DND-41 (cell line): ENCODE results near the gene RASGRF1.

ENCODE experiments used
- ATAC-seq: fragments of 200-7000 bp; cut with Tn5 transposase; 3 replicates; pipeline ENCODE4 v1.9.1; 2021; ENCODE audit warnings: low read depth; ENCODE audit not compliant: insufficient read depth
- DNase-seq: peaks from one replicate; pipeline ENCODE4 v3.0.0-alpha.2; 2020
- H2AFZ ChIP-seq: 2 replicates; pipeline ENCODE4 v1.6.0; 2012; ENCODE audit warnings: low read depth, low read length
- H3K27ac ChIP-seq: 2 replicates; pipeline ENCODE4 v1.5.1; 2012; ENCODE audit warnings: low read length, inconsistent platforms
- H3K27me3 ChIP-seq: fragments of 200-600 bp; sonication (generic); 2 replicates; pipeline ENCODE4 v1.6.0; 2012; ENCODE audit warnings: low read length, mild to moderate bottlenecking, inconsistent platforms; ENCODE audit not compliant: insufficient read depth, poor library complexity
- H3K36me3 ChIP-seq: 2 replicates; pipeline ENCODE4 v1.5.1; 2012; ENCODE audit warnings: low read length, inconsistent platforms; ENCODE audit not compliant: insufficient read depth
- H3K4me1 ChIP-seq: 2 replicates; pipeline ENCODE4 v1.5.1; 2012; ENCODE audit warnings: mild to moderate bottlenecking, low read length; ENCODE audit not compliant: insufficient read depth
- H3K4me2 ChIP-seq: 2 replicates; pipeline ENCODE4 v1.6.0; 2012; ENCODE audit warnings: mild to moderate bottlenecking, moderate library complexity, low read length, inconsistent platforms; ENCODE audit not compliant: insufficient read depth
- H3K4me3 ChIP-seq, 2 experiments: fragments of 200-600 bp in 1 of 2; shearing (Covaris generic) in 1 of 2; 2 replicates each; pipeline ENCODE4 v1.5.1; 2012 to 2016; ENCODE audit warnings: inconsistent platforms in 2 of 2, low read length in 2 of 2, mild to moderate bottlenecking in 2 of 2, low read depth in 1 of 2, moderate library complexity in 1 of 2
- H3K79me2 ChIP-seq: 2 replicates; pipeline ENCODE4 v1.6.0; 2012; ENCODE audit warnings: low read length, inconsistent platforms; ENCODE audit not compliant: insufficient read depth
- H3K9ac ChIP-seq: 2 replicates; pipeline ENCODE4 v1.6.0; 2012; ENCODE audit warnings: low read depth, mild to moderate bottlenecking, inconsistent platforms, low read length, moderate library complexity
- H3K9me3 ChIP-seq: 2 replicates; pipeline ENCODE4 v1.5.1; 2012; ENCODE audit warnings: low read length, moderate library complexity, mild to moderate bottlenecking, inconsistent platforms; ENCODE audit not compliant: insufficient read depth, severe bottlenecking
- H4K20me1 ChIP-seq: 2 replicates; pipeline ENCODE4 v1.6.0; 2012; ENCODE audit warnings: low read length; ENCODE audit not compliant: insufficient read depth
- CTCF ChIP-seq: IDR thresholded peaks from 2 replicates; pipeline ENCODE4 v1.5.1; 2012; ENCODE audit warnings: borderline replicate concordance, low read length, moderate library complexity, mild to moderate bottlenecking; ENCODE audit not compliant: poor library complexity, severe bottlenecking; ENCODE audit errors: extremely low read depth
- EZH2 ChIP-seq: IDR thresholded peaks from 3 replicates; pipeline ENCODE4 v1.6.1; 2012; ENCODE audit warnings: borderline replicate concordance, low read depth, mild to moderate bottlenecking, moderate library complexity, low read length, inconsistent platforms; ENCODE audit not compliant: severe bottlenecking

RASGRF1 gene

GRCh38 chr15:79037848-79038247 is 52.7 kb downstream of the RASGRF1 start:
- Histone ChIP-seq H3K79me2 (no peaks in the 10 kb centered on the region), H3K36me3 (no peaks in the 10 kb centered on the region), H3K27ac (no peak overlapping the region), H3K9ac (no peak overlapping the region), H2AFZ (no peak overlapping the region), H3K4me2 (no peak overlapping the region), H3K27me3 (peaks cover 8% of the 10 kb centered on the region), H3K9me3 (peaks cover 2% of the 10 kb centered on the region), H4K20me1 (no peaks in the 10 kb centered on the region), H3K4me1 (no peaks in the 10 kb centered on the region), H3K4me3 (no peak overlapping the region)
- TF ChIP-seq EZH2 (no peak), CTCF (no peak)
- DNase-seq (no peak), ATAC-seq (no peak)

GRCh38 chr15:79036323-79036722 is 54.3 kb downstream of the RASGRF1 start:
- Histone ChIP-seq H2AFZ (no peak overlapping the region), H3K9ac (no peak overlapping the region), H4K20me1 (no peaks in the 10 kb centered on the region), H3K4me2 (no peak overlapping the region), H3K79me2 (no peaks in the 10 kb centered on the region), H3K9me3 (no peaks in the 10 kb centered on the region), H3K27me3 (peaks cover 8% of the 10 kb centered on the region), H3K27ac (no peak overlapping the region), H3K4me3 (no peak overlapping the region), H3K36me3 (no peaks in the 10 kb centered on the region), H3K4me1 (no peaks in the 10 kb centered on the region)
- no peak for TF ChIP-seq CTCF
- no peak for TF ChIP-seq EZH2
- no peak for ATAC-seq
- DNase-seq, result no peak

- ATAC-seq (no peak), DNase-seq (no peak)
- no peak for TF ChIP-seq CTCF
- no peak for TF ChIP-seq EZH2
- H3K4me2 ChIP-seq, result no peak overlapping the region
- no peaks in the 10 kb centered on the region for H3K9me3 ChIP-seq
- H3K79me2 ChIP-seq, result no peaks in the 10 kb centered on the region
- H2AFZ ChIP-seq, result no peak overlapping the region
- H3K9ac ChIP-seq, result no peak overlapping the region
- no peaks in the 10 kb centered on the region for H3K4me1 ChIP-seq
- peaks cover 8% of the 10 kb centered on the region for H3K27me3 ChIP-seq
- no peaks in the 10 kb centered on the region for H4K20me1 ChIP-seq
- H3K27ac ChIP-seq, result no peak overlapping the region
- H3K4me3 ChIP-seq, result no peak overlapping the region
- no peaks in the 10 kb centered on the region for H3K36me3 ChIP-seq
These were observed 54.8 kb downstream of the RASGRF1 start for GRCh38 chr15:79035814-79036213.

GRCh38 chr15:79035111-79035601 is 55.4 kb downstream of the RASGRF1 start:
- DNase-seq, result no peak
- Histone ChIP-seq H3K9ac (no peak overlapping the region), H3K4me1 (no peaks in the 10 kb centered on the region), H3K27ac (no peak overlapping the region), H3K36me3 (no peaks in the 10 kb centered on the region), H3K9me3 (no peaks in the 10 kb centered on the region), H3K4me3 (no peak overlapping the region), H2AFZ (no peak overlapping the region), H3K79me2 (no peaks in the 10 kb centered on the region), H4K20me1 (no peaks in the 10 kb centered on the region), H3K27me3 (peaks cover 8% of the 10 kb centered on the region), H3K4me2 (no peak overlapping the region)
- no peak for ATAC-seq
- TF ChIP-seq CTCF (no peak), EZH2 (no peak)
